Right lobe of liver (tissue), 6 donors: ENCODE measurements around the gene ANKRD34B. TPM values are rescaled to one million over a fixed set of nuclear protein-coding genes. Genes with fewer than 3 reads are reported as not detected.
"Not testable (repeated sequence)": the region's sequence is repeated elsewhere in the genome, so short reads cannot be mapped to it uniquely, and the experiment has no call there.

Experiments used
- ATAC-seq, 4 donors: fragments of 200-7000 bp; cut with Tn5 transposase; one replicate each; pipeline ENCODE4 v1.9.1; 2020; ENCODE audit warnings: mild to moderate bottlenecking in 4 of 4, moderate library complexity in 4 of 4
- DNase-seq, 3 donors: peaks; one replicate each; pipeline ENCODE4 v3.0.0-alpha.2; 2020
- H3K27ac ChIP-seq, 3 donors: fragments of 200-600 bp; one replicate each; pipeline ENCODE4 v1.8.0; 2022
- H3K27me3 ChIP-seq, 2 donors: fragments of 200-600 bp; one replicate each; pipeline ENCODE4 v1.8.0; 2022
- H3K36me3 ChIP-seq, 4 donors: fragments of 200-600 bp; sonication (generic) in 1 of 4; one replicate each; pipeline versions ENCODE4 v1.5.1 to v1.8.0; 2017 to 2022; ENCODE audit warnings: control low read depth in 1 of 4
- H3K4me1 ChIP-seq, 4 donors: fragments of 200-600 bp; sonication (generic) in 1 of 4; one replicate each; pipeline versions ENCODE4 v1.5.1 to v1.8.0; 2017 to 2022; ENCODE audit warnings: control low read depth in 1 of 4
- H3K4me3 ChIP-seq, 3 donors: fragments of 200-600 bp; one replicate each; pipeline ENCODE4 v1.8.0; 2022
- H3K9me3 ChIP-seq, 4 donors: fragments of 200-600 bp; sonication (generic) in 1 of 4; one replicate each; pipeline versions ENCODE4 v1.5.1 to v1.8.0; 2017 to 2022; ENCODE audit warnings: control low read depth in 1 of 4
- POLR2A ChIP-seq: fragments of 450-650 bp; IDR thresholded peaks from one replicate; pipeline ENCODE4 v1.6.1; 2017; ENCODE audit warnings: antibody characterized with exemption, mild to moderate bottlenecking
- WGBS: methylation state at CpG from one replicate; pipeline ENCODE4 v1.1.6; 2018; ENCODE audit warnings: low coverage, low lambda C conversion rate; ENCODE audit not compliant: insufficient coverage; ENCODE audit errors: missing lambda C conversion rate; 5-methylcytosine and 5-hydroxymethylcytosine counted together
- intact Hi-C, 2 donors: fragments of 100-400 bp; cut with DNase I; formaldehyde crosslinking; loops; one replicate each; pipeline versions ENCODE4 v1.11.2 to v1.14.1; 2022
- total RNA-seq, 6 experiments: library from RNA; depleted of rRNA in 2 of 6; stranded (reverse); fragments of >200 nt in 2 of 6; fragmentation: NEBNext Ultra II Directional in 3 of 6; extraction: Animal tissue kit (Norgen Biotek cat#: 25700) in 3 of 6; gene quantifications; one replicate each; pipeline versions ENCODE4 v1.1.0 to v1.2.4, GENCODE V29; 2016 to 2023
- TF ChIP-seq, protein P1 (sequence below), 4 donors: fragments of 200-600 bp in 3 of 4; fragments of 450-650 bp in 1 of 4; IDR thresholded peaks; one replicate each; pipeline versions ENCODE4 v1.5.1 to v1.8.0; 2016 to 2022; ENCODE audit warnings: antibody characterized with exemption in 4 of 4, mild to moderate bottlenecking in 2 of 4
- donor health status: DM: no; HTN: yes; CAD: no.
- donor health status: DM: no; HTN: no; CAD: no.
- donor health status: DM: no; HTN: no; CAD: no.
- donor health status: DM: no; HTN: yes; CAD: no.
- donor health status: DM: no; HTN: yes; CAD: no.

Gene ANKRD34B
- total RNA-seq, 6 experiments from 2014 or later = 0.07 TPM; not detected in 5

GRCh38 chr5:80590766-80591165 lies 20.7 kb upstream of the ANKRD34B start:
- H3K4me1 ChIP-seq = peaks cover 0 to 10% (median 0%) of the 10 kb centered on the region in 4 donors
- no peaks in the 10 kb centered on the region for H3K27me3 ChIP-seq
- 80% methylated on average over 2 of the region's 5 CpGs for WGBS
- no peaks in the 10 kb centered on the region for H3K9me3 ChIP-seq
- no peak overlapping the region for H3K4me3 ChIP-seq
- no peaks in the 10 kb centered on the region for H3K36me3 ChIP-seq
- H3K27ac ChIP-seq = no peak overlapping the region
- TF ChIP-seq, protein P1, sequence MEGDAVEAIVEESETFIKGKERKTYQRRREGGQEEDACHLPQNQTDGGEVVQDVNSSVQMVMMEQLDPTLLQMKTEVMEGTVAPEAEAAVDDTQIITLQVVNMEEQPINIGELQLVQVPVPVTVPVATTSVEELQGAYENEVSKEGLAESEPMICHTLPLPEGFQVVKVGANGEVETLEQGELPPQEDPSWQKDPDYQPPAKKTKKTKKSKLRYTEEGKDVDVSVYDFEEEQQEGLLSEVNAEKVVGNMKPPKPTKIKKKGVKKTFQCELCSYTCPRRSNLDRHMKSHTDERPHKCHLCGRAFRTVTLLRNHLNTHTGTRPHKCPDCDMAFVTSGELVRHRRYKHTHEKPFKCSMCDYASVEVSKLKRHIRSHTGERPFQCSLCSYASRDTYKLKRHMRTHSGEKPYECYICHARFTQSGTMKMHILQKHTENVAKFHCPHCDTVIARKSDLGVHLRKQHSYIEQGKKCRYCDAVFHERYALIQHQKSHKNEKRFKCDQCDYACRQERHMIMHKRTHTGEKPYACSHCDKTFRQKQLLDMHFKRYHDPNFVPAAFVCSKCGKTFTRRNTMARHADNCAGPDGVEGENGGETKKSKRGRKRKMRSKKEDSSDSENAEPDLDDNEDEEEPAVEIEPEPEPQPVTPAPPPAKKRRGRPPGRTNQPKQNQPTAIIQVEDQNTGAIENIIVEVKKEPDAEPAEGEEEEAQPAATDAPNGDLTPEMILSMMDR (IDR thresholded peaks at IDR 0.05) = no peak
- TF ChIP-seq POLR2A = no peak
- intact Hi-C loops = no loop called here
- no peak for DNase-seq
- no peak for ATAC-seq

- Histone ChIP-seq H3K4me1 (peaks cover 0 to 10% (median 0%) of the 10 kb centered on the region in 4 donors), H3K27me3 (no peaks in the 10 kb centered on the region), H3K27ac (no peak overlapping the region), H3K9me3 (no peaks in the 10 kb centered on the region), H3K36me3 (no peaks in the 10 kb centered on the region), H3K4me3 (no peak overlapping the region)
- TF ChIP-seq, protein P1 (IDR thresholded peaks at IDR 0.05) = no peak
- no peak for TF ChIP-seq POLR2A
- WGBS = 87% methylated on average over 6 of the region's 8 CpGs
- DNase-seq (no peak), ATAC-seq (no peak)
- intact Hi-C loops = no loop called here
Observed at GRCh38 chr5:80588858-80589540, 18.9 kb upstream of the ANKRD34B start.

GRCh38 chr5:80584770-80585169 lies 14.7 kb upstream of the ANKRD34B start:
- Histone ChIP-seq H3K4me1 (no peaks in the 10 kb centered on the region), H3K27me3 (no peaks in the 10 kb centered on the region), H3K27ac (no peak overlapping the region), H3K36me3 (no peaks in the 10 kb centered on the region), H3K9me3 (no peaks in the 10 kb centered on the region), H3K4me3 (no peak overlapping the region)
- DNase-seq (no peak), ATAC-seq (no peak)
- WGBS = 80% methylated on average over 6 of the region's 6 CpGs
- intact Hi-C loops = no loop called here
- TF ChIP-seq, protein P1 (IDR thresholded peaks at IDR 0.05) = no peak
- TF ChIP-seq POLR2A = no peak

- intact Hi-C loops, H3K4me3 ChIP-seq, DNase-seq, H3K27me3 ChIP-seq, H3K9me3 ChIP-seq, H3K4me1 ChIP-seq, H3K27ac ChIP-seq, ATAC-seq, H3K36me3 ChIP-seq: not testable (repeated sequence)
- WGBS = 62% methylated on average over 3 of the region's 3 CpGs
Observed at GRCh38 chr5:80580291-80580690, 10.2 kb upstream of the ANKRD34B start.

- 95% methylated on average over 2 of the region's 2 CpGs for whole genome bisulfite sequencing
- H3K9me3 ChIP-seq = no peaks in the 10 kb centered on the region
- no peak overlapping the region for H3K4me3 ChIP-seq
- TF ChIP-seq POLR2A = no peak
- TF ChIP-seq, protein P1 (IDR thresholded peaks at IDR 0.05) = no peak
- no peaks in the 10 kb centered on the region for H3K4me1 ChIP-seq
- no peaks in the 10 kb centered on the region for H3K27me3 ChIP-seq
- DNase-seq = no peak
- intact Hi-C loops = no loop called here
- no peaks in the 10 kb centered on the region for H3K36me3 ChIP-seq
- no peak overlapping the region for H3K27ac ChIP-seq
- no peak for ATAC-seq
Observed at GRCh38 chr5:80579050-80579449, 9.0 kb upstream of the ANKRD34B start.
